ENCODE measurements around the gene GTF2H2. TPM values are rescaled to one million over a fixed set of nuclear protein-coding genes. Genes with fewer than 3 reads are reported as not detected.

Gene GTF2H2
- total and polyA plus RNA-seq, 2 of the 4 experiments (the other 2 are of a cell fraction), result 13.9 to 18.1 TPM

- no peak overlapping the region for H2BK120ac ChIP-seq (ENCODE audit: low read depth, low read length)
- BruUV-seq (replicated peaks), result no TSS peak
- no peak overlapping the region for H4K8ac ChIP-seq (ENCODE audit: low read depth in 2 of 2, low read length in 2 of 2)
- H2AFZ ChIP-seq (replicated peaks; ENCODE audit: low read length, poor library complexity), result no peak overlapping the region
- H2BK20ac ChIP-seq (ENCODE audit: low read depth, low read length), result no peak overlapping the region
- ChIA-PET CTCF (no interaction called here), POLR2A (ENCODE audit: unreplicated experiment) (no interaction called here)
- no peak overlapping the region for H3K4me2 ChIP-seq (ENCODE audit: low read depth, low read length)
- ATAC-seq (ENCODE audit: low read depth) (no peak), DNase-seq (no peak)
- H2BK15ac ChIP-seq (ENCODE audit: low read depth, low read length), result no peak overlapping the region
- H4K20me1 ChIP-seq (ENCODE audit: insufficient read depth, low read length), result no peaks in the 10 kb centered on the region
- no peak overlapping the region for H3K18ac ChIP-seq (ENCODE audit: low read depth, low read length)
- H3K27me3 ChIP-seq (ENCODE audit: control insufficient read depth, insufficient read depth, low read length), result no peaks in the 10 kb centered on the region; the same call in 1 of the 2 replicates
- H3K56ac ChIP-seq (ENCODE audit: extremely low read depth, insufficient read depth, low read length), result no peak overlapping the region
- no peak overlapping the region for H3K4ac ChIP-seq (ENCODE audit: low read depth, low read length)
- H3K9me1 ChIP-seq (ENCODE audit: insufficient read depth, low read length), result no peaks in the 10 kb centered on the region
- intact Hi-C loops (cut with micrococcal nuclease), result no loop called here
- no peaks in the 10 kb centered on the region for H3K9me3 ChIP-seq (ENCODE audit: control insufficient read depth, insufficient read depth, low read length)
- in situ Hi-C loops (cut with MboI; ENCODE audit: low sequenced_read_pairs), result no loop called here
- H3K79me1 ChIP-seq (ENCODE audit: low read depth in 1 of 2, low read length in 2 of 2), result no peaks in the 10 kb centered on the region
- no peak overlapping the region for H3K9ac ChIP-seq (ENCODE audit: low read depth, low read length)
- H3K36me3 ChIP-seq (ENCODE audit: control insufficient read depth, insufficient read depth, low read length), result no peaks in the 10 kb centered on the region
- 94% methylated on average over 2 of the region's 8 CpGs; no CpG with 5 or more reads in 1 of the 2 experiments for whole genome bisulfite sequencing, 2 experiments (ENCODE audit: extremely low coverage in 2 of 2, insufficient read length in 1 of 2)
- no peaks in the 10 kb centered on the region for H3K4me1 ChIP-seq (ENCODE audit: control insufficient read depth, insufficient read depth, low read length)
- no peak overlapping the region for H3K14ac ChIP-seq (replicated peaks; ENCODE audit: low read depth, low read length)
- H2AK9ac ChIP-seq (replicated peaks; ENCODE audit: low read depth, low read length, poor library complexity), result no peak overlapping the region
- no peak overlapping the region for H2AK5ac ChIP-seq (ENCODE audit: low read depth, low read length)
- no peak overlapping the region for H3K27ac ChIP-seq (ENCODE audit: insufficient read depth, low read length)
- dilution Hi-C loops (cut with HindIII; ENCODE audit: low sequenced_read_pairs, unreplicated experiment), result no loop called here
- no peak for TF ChIP-seq MXI1 (IDR thresholded peaks at IDR 0.05; ENCODE audit: borderline replicate concordance, low read depth, low read length)
- TF ChIP-seq RAD21 (IDR thresholded peaks at IDR 0.05; ENCODE audit: low read length), result no peak
- no peak for TF ChIP-seq NFE2L2 (IDR thresholded peaks at IDR 0.05; ENCODE audit: low read depth, low read length)
- TF ChIP-seq MAFK (IDR thresholded peaks at IDR 0.05; ENCODE audit: low read depth, low read length), result no peak
- no peak for TF ChIP-seq POLR2A (IDR thresholded peaks at IDR 0.05; ENCODE audit: low read depth, low read length)
- no peak for TF ChIP-seq MAZ (IDR thresholded peaks at IDR 0.05; ENCODE audit: borderline replicate concordance, low read depth, low read length)
- TF ChIP-seq FOS (IDR thresholded peaks at IDR 0.05; ENCODE audit: low read depth, low read length), result no peak
- TF ChIP-seq CHD1 (IDR thresholded peaks at IDR 0.05; ENCODE audit: low read depth, low read length), result no peak
- no peak overlapping the region for H4K5ac ChIP-seq (ENCODE audit: low read depth, low read length)
- no peak overlapping the region for H3K4me3 ChIP-seq (ENCODE audit: insufficient read depth, low read depth, low read length)
- H3K23ac ChIP-seq (ENCODE audit: low read depth, low read length), result no peak overlapping the region
- no peak overlapping the region for H4K91ac ChIP-seq (ENCODE audit: insufficient read depth, low read depth, low read length)
- H2BK5ac ChIP-seq (ENCODE audit: low read depth, low read length, poor library complexity, severe bottlenecking), result no peak overlapping the region
These were observed 53.3 kb downstream of the GTF2H2 start for GRCh38 chr5:71014176-71014575.
